GM18907 (cell line): Measurements from ENCODE around the gene SAMD11.

ENCODE experiments used
- ATAC-seq: cut with Tn5 transposase; IDR thresholded peaks from one replicate; pipeline ENCODE4 v1.9.1; 2021; ENCODE audit warnings: mild to moderate bottlenecking, moderate library complexity; ENCODE audit not compliant: unreplicated experiment

The SAMD11 gene

GRCh38 chr1:961132-961669 is 37.5 kb downstream of the SAMD11 start:
- no peak for ATAC-seq

DNA sequence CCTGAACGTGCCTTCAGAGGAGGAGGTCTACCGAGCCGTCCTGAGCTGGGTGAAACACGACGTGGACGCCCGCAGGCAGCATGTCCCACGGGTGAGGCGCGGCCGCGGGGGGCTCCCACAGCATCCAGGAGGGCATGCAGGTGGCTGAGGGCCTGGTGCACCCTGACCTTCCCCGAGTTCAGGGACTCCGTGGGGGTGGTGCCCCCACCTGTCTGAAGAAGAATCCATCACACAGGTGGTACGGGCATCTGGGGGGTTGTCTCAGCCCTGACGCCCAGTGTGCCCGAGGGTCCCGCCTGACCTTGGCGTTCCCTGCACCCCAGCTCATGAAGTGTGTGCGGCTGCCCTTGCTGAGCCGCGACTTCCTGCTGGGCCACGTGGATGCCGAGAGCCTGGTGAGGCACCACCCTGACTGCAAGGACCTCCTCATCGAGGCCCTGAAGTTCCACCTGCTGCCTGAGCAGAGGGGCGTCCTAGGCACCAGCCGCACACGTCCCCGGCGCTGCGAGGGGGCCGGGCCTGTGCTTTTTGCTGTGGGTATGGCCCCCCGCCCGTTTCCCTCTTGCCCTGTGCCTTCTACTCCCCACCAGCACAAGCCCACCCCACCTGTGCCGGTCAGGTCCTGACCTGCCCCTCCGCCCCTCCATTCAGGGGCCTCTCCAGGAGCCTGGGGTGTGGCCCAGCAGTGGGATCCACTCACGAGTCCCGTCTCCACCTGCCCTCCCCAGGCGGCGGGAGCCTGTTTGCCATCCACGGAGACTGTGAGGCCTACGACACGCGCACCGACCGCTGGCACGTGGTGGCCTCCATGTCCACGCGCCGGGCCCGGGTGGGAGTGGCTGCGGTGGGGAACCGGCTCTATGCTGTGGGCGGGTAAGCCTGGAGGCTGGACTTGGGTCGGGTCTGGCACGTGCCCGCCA is 38.9 kb downstream of the SAMD11 start:
- no peak for ATAC-seq

- no peak for ATAC-seq
Observed at GRCh38 chr1:963301-963651, 39.6 kb downstream of the SAMD11 start.

GRCh38 chr1:963746-964525 is 40.2 kb downstream of the SAMD11 start:
- ATAC-seq, result no peak

DNA sequence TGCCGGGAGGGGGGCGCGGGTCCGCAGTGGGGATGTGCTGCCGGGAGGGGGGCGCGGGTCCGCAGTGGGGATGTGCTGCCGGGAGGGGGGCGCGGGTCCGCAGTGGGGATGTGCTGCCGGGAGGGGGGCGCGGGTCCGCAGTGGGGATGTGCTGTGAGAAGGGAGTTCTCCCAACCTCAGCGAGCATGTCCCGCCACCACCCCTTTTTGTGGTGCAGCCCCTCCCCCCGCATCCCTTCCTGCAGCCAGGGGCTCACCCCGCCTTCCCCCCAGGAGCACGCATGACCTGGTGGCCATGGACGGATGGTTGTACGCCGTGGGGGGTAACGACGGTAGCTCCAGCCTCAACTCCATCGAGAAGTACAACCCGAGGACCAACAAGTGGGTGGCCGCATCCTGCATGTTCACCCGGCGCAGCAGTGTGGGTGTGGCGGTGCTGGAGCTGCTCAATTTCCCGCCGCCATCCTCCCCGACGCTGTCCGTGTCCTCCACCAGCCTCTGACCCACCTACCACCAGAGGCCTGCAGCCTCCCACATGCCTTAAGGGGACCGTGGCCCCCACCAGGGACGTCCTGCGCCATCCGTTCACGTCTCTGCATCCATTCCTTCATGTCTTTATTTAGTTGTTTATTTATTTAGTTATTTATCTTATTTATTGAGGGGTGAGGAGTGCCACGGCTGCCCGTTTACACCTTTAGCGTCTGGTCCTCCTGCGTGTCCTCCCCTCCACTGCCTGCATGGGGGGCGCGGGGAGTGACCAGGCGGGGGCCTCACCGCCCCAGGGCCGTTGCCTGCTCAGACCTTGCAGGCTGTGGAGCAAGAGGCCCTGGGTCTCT is 41.2 kb downstream of the SAMD11 start:
- no peak for ATAC-seq

GRCh38 chr1:965526-966134 is 41.9 kb downstream of the SAMD11 start:
- ATAC-seq, result no peak

DNA sequence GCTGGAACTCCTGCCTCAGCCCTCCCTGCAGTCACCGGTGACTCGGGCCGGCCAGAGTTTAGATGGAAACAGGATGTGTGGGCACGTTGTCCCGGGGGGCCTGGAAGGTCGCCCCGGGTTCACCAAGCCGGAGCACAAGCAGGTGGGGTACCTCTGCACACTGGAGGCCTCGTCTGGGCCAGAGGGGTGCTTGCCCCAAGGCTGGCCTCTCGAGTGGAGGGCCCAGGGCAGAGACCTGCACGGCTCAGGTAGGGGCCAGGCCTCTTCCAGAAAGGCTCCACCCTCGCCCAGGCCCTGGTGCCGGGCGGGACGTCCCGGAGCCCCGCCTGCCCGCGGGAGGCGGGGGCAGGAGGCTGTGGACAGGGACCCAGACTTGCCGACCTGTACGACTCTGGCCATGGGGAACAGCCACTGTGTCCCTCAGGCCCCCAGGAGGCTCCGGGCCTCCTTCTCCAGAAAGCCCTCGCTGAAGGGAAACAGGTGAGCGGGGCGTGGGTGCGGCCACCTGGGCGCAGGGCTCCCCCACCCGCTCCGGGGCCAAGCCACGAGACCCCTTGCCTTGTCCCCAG is 42.5 kb downstream of the SAMD11 start, which contains the start of gene PLEKHN1:
TSS of gene PLEKHN1 (plus strand) at position 348 of the 569 bp plus-strand sequence. CDS start at position 398, 50 bp downstream.
- peak; percentile 23 for ATAC-seq

- peak; percentile 51 for ATAC-seq
Observed at GRCh38 chr1:966704-967300, 43.1 kb downstream of the SAMD11 start.

- ATAC-seq, result no peak
Observed at GRCh38 chr1:967466-968343, 44.0 kb downstream of the SAMD11 start.

DNA sequence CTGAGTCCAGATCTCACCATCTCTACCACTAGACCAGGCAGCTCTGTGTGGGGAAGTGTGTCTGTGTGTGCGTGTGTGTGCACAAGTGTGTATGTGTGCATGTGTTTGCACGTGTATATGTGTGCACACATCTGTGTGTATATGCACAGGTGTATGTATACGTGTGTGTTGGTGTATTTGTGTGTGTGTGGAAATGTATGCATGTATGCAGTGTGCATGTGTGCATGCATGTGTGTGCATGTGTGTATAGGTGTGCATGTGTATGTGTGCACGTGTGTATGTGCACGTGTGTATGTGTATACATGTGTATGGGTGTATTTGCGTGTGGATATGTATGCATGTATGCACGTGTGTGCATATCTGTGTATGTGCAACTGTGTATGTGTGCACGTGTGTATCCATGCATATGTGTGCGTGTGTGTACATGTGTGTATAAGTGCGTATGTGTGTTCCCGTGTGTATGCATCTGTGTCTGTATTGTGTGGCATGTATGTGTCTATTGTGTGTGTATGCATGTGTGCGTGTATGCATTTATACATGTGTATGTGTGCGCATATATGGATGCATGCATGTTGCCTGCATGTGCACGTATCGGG is 45.6 kb downstream of the SAMD11 start:
- no peak for ATAC-seq

GRCh38 chr1:970242-970972 is 46.7 kb downstream of the SAMD11 start:
- no peak for ATAC-seq

DNA sequence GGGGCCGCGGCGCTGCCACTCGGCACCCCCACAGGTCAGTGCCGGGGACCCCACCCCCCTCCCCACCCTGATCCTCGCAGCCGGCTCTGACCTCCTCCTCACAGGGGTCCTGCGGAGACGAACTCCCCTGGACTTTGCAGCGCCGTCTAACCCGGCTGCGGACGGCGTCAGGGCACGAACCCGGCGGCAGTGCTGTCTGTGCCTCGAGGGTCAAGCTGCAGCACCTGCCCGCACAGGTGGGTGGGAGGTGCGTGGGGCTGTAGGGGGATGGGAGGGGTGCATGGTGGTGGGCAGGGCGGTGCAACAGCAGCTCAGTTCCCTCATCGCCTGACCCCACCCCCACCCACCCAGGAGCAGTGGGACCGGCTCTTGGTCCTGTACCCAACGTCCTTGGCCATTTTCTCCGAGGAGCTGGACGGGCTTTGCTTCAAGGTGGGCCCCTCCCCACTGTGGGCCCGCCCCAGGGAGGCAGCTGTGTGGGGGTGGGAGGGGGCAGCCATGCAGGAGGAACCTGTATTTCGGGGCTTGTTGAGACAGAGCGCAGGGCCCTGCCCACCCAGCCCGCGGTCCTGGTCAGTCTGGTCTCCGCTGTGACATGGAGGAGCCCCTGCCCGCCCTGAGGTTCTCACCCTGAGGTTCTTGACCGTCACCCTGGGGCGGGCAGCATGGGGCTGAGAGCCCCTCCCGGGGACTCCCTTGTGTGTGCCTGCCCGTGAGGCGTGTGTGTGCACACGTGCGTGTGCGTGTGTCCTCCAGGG is 47.4 kb downstream of the SAMD11 start:
- ATAC-seq, result no peak

DNA sequence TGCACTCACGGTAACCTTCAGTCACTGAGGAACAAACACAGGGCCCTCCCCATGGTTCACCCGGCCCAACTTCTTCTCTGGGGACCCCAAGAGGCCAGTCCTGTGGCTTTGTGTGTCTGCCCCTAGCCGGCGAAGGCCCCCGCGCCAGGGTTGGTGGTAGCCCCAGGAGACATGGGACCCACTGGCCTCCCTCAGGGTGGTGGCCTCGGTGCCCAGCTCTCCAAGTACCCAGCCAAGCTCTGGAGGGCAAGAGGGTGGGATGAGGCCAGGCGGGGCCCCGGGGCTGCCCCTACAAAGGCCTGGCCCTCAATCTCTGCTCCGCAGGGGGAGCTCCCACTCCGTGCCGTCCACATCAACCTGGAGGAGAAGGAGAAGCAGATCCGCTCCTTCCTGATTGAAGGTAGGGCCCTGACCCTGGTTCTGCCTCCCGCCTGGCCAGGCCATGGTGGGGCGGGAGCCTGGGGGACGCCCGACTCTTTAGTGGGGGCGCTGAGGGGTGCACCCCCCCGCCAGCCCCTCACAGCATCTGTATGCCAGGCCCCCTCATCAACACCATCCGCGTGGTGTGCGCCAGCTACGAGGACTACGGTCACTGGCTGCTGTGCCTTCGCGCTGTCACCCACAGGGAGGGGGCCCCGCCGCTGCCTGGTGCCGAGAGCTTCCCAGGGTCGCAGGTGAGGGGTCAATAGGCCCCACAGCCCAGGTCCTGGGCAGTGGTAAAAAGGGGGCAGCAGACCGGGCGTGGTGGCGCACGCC is 48.2 kb downstream of the SAMD11 start:
- no peak for ATAC-seq

GRCh38 chr1:972726-973458 is 49.2 kb downstream of the SAMD11 start:
- ATAC-seq, result no peak
